OCI-LY3 (cell line): ENCODE results near the gene SGMS2.

Experiments
- H2AFZ ChIP-seq: fragments of 200-600, 300-600 bp; shearing (Covaris generic); 2 replicates; pipeline ENCODE4 v1.6.0; 2014; ENCODE audit warnings: antibody characterized with exemption, low read depth, low read length
- H3K27ac ChIP-seq: fragments of 200-600, 300-600 bp; sonication (generic); 2 replicates; pipeline ENCODE4 v1.5.1; 2014; ENCODE audit warnings: mild to moderate bottlenecking, low read length, moderate library complexity, mixed read lengths
- H3K27me3 ChIP-seq: fragments of 200-600, 300-600 bp; sonication (generic); 2 replicates; pipeline ENCODE4 v1.6.1; 2014; ENCODE audit warnings: low read depth, low read length, mixed read lengths
- H3K36me3 ChIP-seq: fragments of 200-600, 300-600 bp; sonication (generic); replicated peaks from 2 replicates; pipeline ENCODE3; 2014; ENCODE audit warnings: low read depth, low read length, mixed read lengths
- H3K4me1 ChIP-seq: fragments of 300-600, 200-600 bp; sonication (generic); 2 replicates; pipeline ENCODE4 v1.6.1; 2014; ENCODE audit warnings: low read length, mixed read lengths
- H3K4me2 ChIP-seq: fragments of 200-600, 300-600 bp; sonication (generic); 2 replicates; pipeline ENCODE4 v1.6.1; 2014; ENCODE audit warnings: low read length, mixed read lengths
- H3K4me3 ChIP-seq: fragments of 300-600, 200-600 bp; sonication (generic); 2 replicates; pipeline ENCODE4 v1.5.1; 2014; ENCODE audit warnings: antibody characterized with exemption, mild to moderate bottlenecking, low read length, moderate library complexity
- H3K79me2 ChIP-seq: fragments of 300-600, 200-600 bp; shearing (Covaris generic); 2 replicates; pipeline ENCODE4 v1.6.1; 2014; ENCODE audit warnings: mild to moderate bottlenecking, low read length, mixed read lengths
- H3K9ac ChIP-seq: fragments of 300-600, 200-600 bp; shearing (Covaris generic); 2 replicates; pipeline ENCODE4 v1.6.0; 2014; ENCODE audit warnings: mild to moderate bottlenecking, low read length, moderate library complexity
- H3K9me3 ChIP-seq: fragments of 200-600, 300-600 bp; shearing (Covaris generic); 2 replicates; pipeline ENCODE4 v1.6.1; 2014; ENCODE audit warnings: low read length, mixed read lengths; ENCODE audit not compliant: insufficient read depth
- H4K20me1 ChIP-seq: fragments of 200-600, 300-600 bp; sonication (generic); 2 replicates; pipeline ENCODE4 v1.6.1; 2016; ENCODE audit warnings: low read length, mixed read lengths; ENCODE audit not compliant: insufficient read depth
- CTCF ChIP-seq: fragments of 200-600, 300-600 bp; sonication (generic); IDR thresholded peaks from 2 replicates; pipeline ENCODE4 v1.5.1; 2014; ENCODE audit warnings: antibody characterized with exemption, low read length, low read depth
- EZH2phosphoT487 ChIP-seq: fragments of 200-600 bp; shearing (Covaris generic); IDR thresholded peaks from 2 replicates; pipeline ENCODE4 v1.6.1; 2018; ENCODE audit warnings: antibody characterized with exemption, mixed run types, low read depth

SGMS2 gene

GRCh38 chr4:107896158-107896645 is 71.5 kb downstream of the SGMS2 start:
- H3K79me2 ChIP-seq, result no peaks in the 10 kb centered on the region
- no peak overlapping the region for H3K4me2 ChIP-seq
- no peak overlapping the region for H3K9ac ChIP-seq
- H3K27me3 ChIP-seq, result no peaks in the 10 kb centered on the region
- peaks cover 16% of the 10 kb centered on the region for H3K4me1 ChIP-seq
- no peak overlapping the region for H3K4me3 ChIP-seq
- no peak overlapping the region for H2AFZ ChIP-seq
- peaks cover 2% of the 10 kb centered on the region; the same call in 1 of the 2 replicates for H3K9me3 ChIP-seq
- TF ChIP-seq EZH2phosphoT487 (no peak), CTCF (no peak)
- H4K20me1 ChIP-seq, result no peaks in the 10 kb centered on the region
- H3K36me3 ChIP-seq, result no peaks in the 10 kb centered on the region
- no peak overlapping the region for H3K27ac ChIP-seq

DNA sequence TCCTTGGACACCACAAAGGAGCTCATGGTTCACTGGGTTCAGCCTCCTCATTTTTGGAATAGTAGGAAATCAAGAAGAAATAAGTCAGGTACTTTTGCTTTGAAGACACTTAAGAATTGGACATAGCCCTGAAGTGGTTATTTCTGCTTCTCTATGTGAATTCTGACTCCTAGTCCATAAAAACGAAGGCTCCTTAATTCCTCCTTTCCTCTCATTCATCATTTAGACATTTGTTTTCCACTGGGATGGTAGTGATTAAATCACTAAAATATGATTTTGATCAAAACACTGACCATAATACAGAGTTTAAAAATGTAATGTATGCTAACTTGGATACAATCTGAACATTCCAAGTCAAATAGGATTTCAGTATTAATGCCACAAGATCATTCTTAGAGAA is 71.9 kb downstream of the SGMS2 start:
- H2AFZ ChIP-seq, result no peak overlapping the region
- H3K36me3 ChIP-seq, result no peaks in the 10 kb centered on the region
- H4K20me1 ChIP-seq, result no peaks in the 10 kb centered on the region
- no peak overlapping the region for H3K27ac ChIP-seq
- H3K9ac ChIP-seq, result no peak overlapping the region
- TF ChIP-seq CTCF (no peak), EZH2phosphoT487 (no peak)
- no peaks in the 10 kb centered on the region for H3K79me2 ChIP-seq
- H3K4me2 ChIP-seq, result no peak overlapping the region
- no peak overlapping the region for H3K4me3 ChIP-seq
- H3K27me3 ChIP-seq, result no peaks in the 10 kb centered on the region
- H3K9me3 ChIP-seq, result no peaks in the 10 kb centered on the region; the same call in 1 of the 2 replicates
- H3K4me1 ChIP-seq, result peaks cover 16% of the 10 kb centered on the region

DNA sequence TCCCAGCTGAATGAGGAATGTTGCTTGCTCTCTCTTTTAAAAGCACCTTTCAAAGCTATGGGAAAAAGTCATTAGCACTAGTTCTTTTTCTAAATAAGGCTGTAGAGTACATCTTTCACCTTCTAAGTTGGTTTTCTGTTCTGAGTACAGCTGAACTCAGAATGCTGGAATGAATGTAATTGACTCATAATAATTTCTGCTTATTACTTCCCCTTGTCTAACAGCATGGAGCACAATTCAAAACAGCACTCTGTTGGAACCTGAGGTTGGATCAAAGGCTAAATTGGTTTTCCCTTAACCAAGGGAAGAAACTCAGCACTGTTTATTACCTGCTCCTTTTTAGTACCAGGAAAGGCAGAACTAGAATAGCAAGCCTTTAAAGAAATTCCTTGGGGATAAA is 73.1 kb downstream of the SGMS2 start:
- H3K27ac ChIP-seq, result peak overlapping the region; percentile 25; the same call in 1 of the 2 replicates

DNA sequence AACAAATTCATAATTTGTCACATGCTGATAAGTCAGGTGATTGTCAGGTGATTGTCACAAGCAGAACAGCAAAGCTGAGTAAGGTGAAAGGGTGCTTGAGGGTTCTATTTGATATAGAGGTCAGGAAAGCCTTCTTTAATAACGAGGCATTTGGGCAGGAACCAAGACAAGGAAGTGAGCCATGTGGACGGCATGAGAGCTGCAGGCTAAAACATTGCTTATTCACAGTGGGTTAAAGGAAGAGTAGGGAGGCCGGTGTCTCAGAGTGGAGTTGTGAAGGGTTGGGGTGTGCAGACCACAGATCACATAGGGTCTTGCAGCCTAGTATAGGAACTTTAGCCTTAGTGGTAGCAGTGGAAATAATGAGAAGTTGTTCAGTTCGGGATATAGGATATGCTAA is 75.3 kb downstream of the SGMS2 start:
- H4K20me1 ChIP-seq, result no peaks in the 10 kb centered on the region
- no peak overlapping the region for H3K4me3 ChIP-seq
- no peak for TF ChIP-seq CTCF
- H3K79me2 ChIP-seq, result no peaks in the 10 kb centered on the region
- H3K9ac ChIP-seq, result no peak overlapping the region
- H3K27ac ChIP-seq, result no peak overlapping the region
- peaks cover 16% of the 10 kb centered on the region for H3K9me3 ChIP-seq
- H3K27me3 ChIP-seq, result no peaks in the 10 kb centered on the region
- H2AFZ ChIP-seq, result no peak overlapping the region
- peaks cover 36% of the 10 kb centered on the region for H3K4me1 ChIP-seq
- no peak overlapping the region for H3K4me2 ChIP-seq
- peaks cover 15% of the 10 kb centered on the region for H3K36me3 ChIP-seq

More for the DNA sequence above, 73.1 kb downstream of the SGMS2 start:
- H3K27me3 ChIP-seq, result no peaks in the 10 kb centered on the region
- TF ChIP-seq EZH2phosphoT487 (no peak), CTCF (no peak)
- no peaks in the 10 kb centered on the region for H3K79me2 ChIP-seq
- peaks cover 25% of the 10 kb centered on the region for H3K4me1 ChIP-seq
- no peak overlapping the region for H2AFZ ChIP-seq
- no peak overlapping the region for H3K9ac ChIP-seq
- no peaks in the 10 kb centered on the region for H3K36me3 ChIP-seq
- no peaks in the 10 kb centered on the region for H4K20me1 ChIP-seq
- H3K4me3 ChIP-seq, result no peak overlapping the region
- peak overlapping the region; percentile 25 for H3K4me2 ChIP-seq
- no peaks in the 10 kb centered on the region; the same call in 1 of the 2 replicates for H3K9me3 ChIP-seq
